HepG2 (cell line): ENCODE results near the gene IFT122. TPM values are rescaled to one million over a fixed set of nuclear protein-coding genes. Genes with fewer than 3 reads are reported as not detected.

Source experiments
- DPF2 ChIP-seq: sonication (generic); formaldehyde crosslinking; IDR thresholded peaks from 2 replicates; pipeline ENCODE4 v1.4.0; 2020; ENCODE audit warnings: mild to moderate bottlenecking, low read depth, missing genetic modification reagents, borderline replicate concordance
- EHMT2 ChIP-seq: fragments of 200-600 bp; sonication (generic); IDR thresholded peaks from 2 replicates; pipeline ENCODE4 v1.7.0; 2017; ENCODE audit warnings: antibody characterized with exemption, low read depth, low read length, borderline replicate concordance
- ETV5 ChIP-seq: IDR thresholded peaks from 2 replicates; pipeline ENCODE4 v1.6.1; 2018; ENCODE audit warnings: missing biosample characterization, missing genetic modification reagents, inconsistent platforms, borderline replicate concordance
- FOXK2 ChIP-seq: fragments of 450-650 bp; IDR thresholded peaks from 2 replicates; pipeline ENCODE4 v1.6.1; 2016
- HDAC1 ChIP-seq: sonication (generic); formaldehyde crosslinking; IDR thresholded peaks from 2 replicates; pipeline ENCODE4 v1.5.1; 2020; ENCODE audit warnings: mild to moderate bottlenecking, missing genetic modification reagents
- IKZF4 ChIP-seq: sonication (generic); formaldehyde crosslinking; IDR thresholded peaks from 2 replicates; pipeline ENCODE4 v1.5.1; 2020; ENCODE audit warnings: borderline replicate concordance, mild to moderate bottlenecking, low read depth, missing genetic modification reagents; ENCODE audit errors: not compliant biosample characterization
- LBX2 ChIP-seq: sonication (generic); formaldehyde crosslinking; IDR thresholded peaks from 2 replicates; pipeline ENCODE4 v1.5.0; 2020; ENCODE audit warnings: missing genetic modification reagents, mild to moderate bottlenecking, borderline replicate concordance
- NCOA2 ChIP-seq: sonication (generic); formaldehyde crosslinking; IDR thresholded peaks from 2 replicates; pipeline ENCODE4 v1.8.0; 2022; ENCODE audit warnings: inconsistent platforms
- PATZ1 ChIP-seq: sonication (generic); formaldehyde crosslinking; IDR thresholded peaks from 2 replicates; pipeline ENCODE4 v1.4.0; 2020; ENCODE audit warnings: missing genetic modification reagents
- PLSCR1 ChIP-seq: sonication (generic); formaldehyde crosslinking; IDR thresholded peaks from 2 replicates; pipeline ENCODE4 v1.5.0; 2020; ENCODE audit warnings: missing genetic modification reagents, mild to moderate bottlenecking, borderline replicate concordance
- TBX2 ChIP-seq: sonication (generic); formaldehyde crosslinking; IDR thresholded peaks from 2 replicates; pipeline ENCODE4 v1.5.0; 2020; ENCODE audit warnings: missing genetic modification reagents, mild to moderate bottlenecking, borderline replicate concordance
- ZBTB7A ChIP-seq: sonication (generic); formaldehyde crosslinking; IDR thresholded peaks from 2 replicates; pipeline ENCODE4 v1.8.0; 2022; ENCODE audit warnings: mild to moderate bottlenecking, missing genetic modification reagents
- ZFYVE20 ChIP-seq: sonication (generic); formaldehyde crosslinking; IDR thresholded peaks from 2 replicates; pipeline ENCODE4 v1.8.0; 2023; ENCODE audit warnings: low read depth, mild to moderate bottlenecking, moderate library complexity, missing genetic modification reagents, borderline replicate concordance
- ZNF136 ChIP-seq: sonication (generic); formaldehyde crosslinking; IDR thresholded peaks from 2 replicates; pipeline ENCODE4 v1.8.1; 2022; ENCODE audit warnings: low read depth, mild to moderate bottlenecking, moderate library complexity, missing genetic modification reagents
- ZNF142 ChIP-seq: sonication (generic); formaldehyde crosslinking; IDR thresholded peaks from 2 replicates; pipeline ENCODE4 v1.4.0; 2020; ENCODE audit warnings: missing genetic modification reagents
- ZNF280D ChIP-seq: sonication (generic); formaldehyde crosslinking; IDR thresholded peaks from 2 replicates; pipeline ENCODE4 v1.5.1; 2020; ENCODE audit warnings: mild to moderate bottlenecking, missing genetic modification reagents
- polyA plus RNA-seq, 8 experiments: library from polyadenylated mRNA; depleted of rRNA in 3 of 8; stranded (reverse) in 7 of 8; unstranded in 1 of 8; fragments of >200 nt; fragmentation: Illumina TruSeq in 4 of 8; extraction: Trizol in 4 of 8; gene quantifications; 2 replicates each; pipeline versions ENCODE4 v1.2.1 to v1.2.3, GENCODE V29; 2011 to 2016; ENCODE audit warnings: low read depth in 4 of 8, missing spikeins in 1 of 8, mixed read lengths in 1 of 8; ENCODE audit not compliant: insufficient read depth in 1 of 8
- total RNA-seq, 5 experiments: library from RNA; depleted of rRNA; stranded (reverse); fragments of >200 nt; fragmentation: Illumina TruSeq; extraction: Trizol; gene quantifications; 2 replicates each; pipeline ENCODE4 v1.2.3, GENCODE V29; 2016; ENCODE audit warnings: low read depth in 1 of 5

IFT122 gene
- total and polyA plus RNA-seq, 2 of the 13 experiments (the other 11 are each of a cell fraction or from before 2014, with no cell fraction given): 10.1 to 10.3 TPM

- TF ChIP-seq PATZ1 (CRISPR knock-in tag) (peak; percentile 38), ZNF136 (CRISPR knock-in tag) (no peak), TBX2 (CRISPR knock-in tag) (peak; percentile 20; the same call in 1 of the 2 replicates), ZNF142 (0 out of 2 replicates have a peak, but pooled peaks have one; percentile 12), ZFYVE20 (CRISPR knock-in tag) (no peak), LBX2 (no peak), HDAC1 (CRISPR knock-in tag) (peak; percentile 32; the same call in 1 of the 2 replicates), ETV5 (CRISPR knock-in tag) (no peak), EHMT2 (no peak), FOXK2 (no peak), DPF2 (peak; percentile 55), ZNF280D (no peak), ZBTB7A (CRISPR knock-in tag) (0 out of 2 replicates have a peak, but pooled peaks have one; percentile 64), NCOA2 (CRISPR knock-in tag) (peak; percentile 45; the same call in 1 of the 2 replicates), IKZF4 (peak; percentile 65), PLSCR1 (CRISPR knock-in tag) (no peak)
Observed at GRCh38 chr3:129534428-129535027, 94.5 kb downstream of the IFT122 start (continued).
